SKM-1 (cell line): ENCODE measurements around the gene RAI2.

Source experiments
- DNase-seq: peaks from one replicate; lab custom pipeline; 2025; ENCODE audit not compliant: unreplicated experiment; lab: John Stamatoyannopoulos, UW

RAI2 gene

DNA sequence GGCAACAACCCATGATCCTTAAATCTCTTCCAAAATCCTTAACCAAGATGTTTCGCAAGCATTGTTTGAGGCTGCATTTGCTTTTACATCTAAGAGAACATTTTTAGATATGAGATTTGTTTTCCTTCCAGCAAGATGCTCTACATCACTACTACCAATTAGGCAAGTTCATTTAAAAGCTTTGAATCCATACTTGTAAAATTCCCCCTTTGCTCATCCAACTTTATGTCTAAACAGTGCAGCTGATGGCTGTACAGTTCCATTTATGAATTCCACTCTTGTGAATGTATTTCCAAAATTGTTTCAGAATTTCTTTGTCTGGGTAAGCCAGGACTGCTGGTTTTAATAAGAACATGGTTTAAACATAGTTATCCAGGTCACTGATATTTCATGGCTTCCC lies 31.5 kb downstream of the RAI2 start:
- DNase-seq, result no peak

DNA sequence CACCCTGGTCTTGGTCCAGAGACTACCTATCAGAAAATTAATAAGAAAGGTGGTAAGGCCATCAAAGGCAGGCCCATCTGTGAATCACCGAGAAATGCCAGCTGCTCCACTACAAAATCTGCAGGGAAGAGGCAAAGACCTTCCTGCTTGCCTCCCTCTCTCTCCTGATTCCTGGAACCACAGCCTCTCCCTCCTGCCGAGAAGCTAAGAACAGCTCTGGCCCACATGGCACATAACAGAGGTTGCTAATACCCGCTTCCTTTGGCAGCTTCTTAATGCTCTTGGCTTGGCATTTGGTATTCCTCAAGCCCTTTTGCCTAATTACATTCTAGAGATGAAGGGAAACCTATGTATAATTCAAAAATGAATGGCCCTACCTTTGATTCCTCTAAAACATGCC lies 32.9 kb downstream of the RAI2 start:
- no peak for DNase-seq

DNA sequence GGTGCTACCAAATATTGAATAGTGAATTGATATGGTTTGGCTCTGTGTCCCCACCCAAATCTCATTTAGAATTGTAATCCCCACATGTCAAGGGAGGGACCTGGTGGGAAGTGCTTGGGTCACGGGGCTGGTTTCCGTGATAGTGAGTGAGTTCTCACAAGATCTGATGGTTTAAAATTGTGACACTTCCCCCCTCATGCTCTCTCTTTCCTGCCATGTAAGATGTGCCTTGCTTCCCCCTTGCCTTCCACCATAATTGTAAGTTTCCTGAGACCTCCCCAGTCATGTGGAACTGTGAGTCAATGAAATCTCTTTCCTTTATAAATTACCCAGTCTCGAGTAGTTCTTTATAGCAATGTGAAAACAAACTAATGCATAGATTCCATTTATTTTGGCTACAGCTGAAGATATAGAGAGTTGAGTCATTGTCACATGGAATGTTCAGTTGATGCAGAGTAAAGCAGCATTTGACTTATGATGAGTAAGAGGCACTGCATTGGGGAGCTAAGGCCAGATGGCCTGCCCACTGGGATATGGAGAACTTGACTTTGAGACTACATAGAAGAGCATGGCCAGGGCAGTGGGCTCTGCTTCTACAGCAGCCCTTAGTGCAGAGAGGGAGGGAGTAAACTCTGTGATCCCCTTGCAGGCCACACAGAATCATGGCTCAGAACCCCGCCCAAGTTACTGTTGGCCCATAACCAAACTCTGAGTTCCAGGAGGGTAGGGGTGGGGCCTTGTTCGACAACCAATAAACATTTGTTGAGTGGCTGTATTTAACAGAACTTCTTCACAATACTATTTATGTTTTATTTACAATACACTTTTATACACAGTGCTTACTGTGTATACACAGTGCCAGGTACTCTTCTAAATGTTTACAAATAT lies 34.2 kb downstream of the RAI2 start:
- DNase-seq, result no peak

DNA sequence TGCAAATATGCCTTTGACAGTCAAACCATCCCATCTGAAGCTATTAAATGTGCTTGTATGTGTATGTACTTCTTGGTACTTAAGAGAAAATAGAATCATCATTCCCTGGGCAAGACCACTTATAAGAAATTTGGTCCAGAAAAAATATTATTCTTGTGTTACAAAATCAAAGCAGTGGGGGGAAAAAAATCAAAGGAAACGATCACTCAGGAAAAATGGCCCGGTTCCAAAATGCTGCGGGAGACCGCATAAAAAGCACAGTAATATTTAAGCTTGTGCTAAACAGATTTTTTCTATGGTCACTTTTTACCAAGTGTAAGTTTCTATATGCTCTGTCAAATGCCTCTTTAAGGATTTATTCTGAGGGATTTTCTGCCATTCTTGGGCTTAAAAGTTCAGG lies 36.1 kb downstream of the RAI2 start:
- DNase-seq, result no peak

DNA sequence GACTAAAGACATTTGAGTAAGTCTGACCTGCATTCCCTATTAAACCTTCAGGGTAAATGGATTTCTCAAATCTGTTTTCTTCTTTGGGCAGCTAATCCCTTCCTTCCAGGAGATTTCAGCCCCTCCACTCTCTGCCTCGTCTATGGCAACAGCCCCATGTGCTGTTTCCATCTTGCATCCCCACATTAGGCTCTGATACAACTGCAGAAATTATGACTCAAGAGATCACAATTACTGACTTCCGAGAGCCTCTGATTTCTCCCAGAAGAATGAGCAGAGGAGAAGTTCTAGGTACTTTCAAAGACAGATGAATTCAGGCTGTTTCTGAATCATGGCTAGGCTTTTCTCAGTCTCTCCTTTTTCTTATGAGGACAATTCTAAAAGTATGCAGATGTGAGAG lies 38.7 kb downstream of the RAI2 start:
- DNase-seq, result no peak

DNA sequence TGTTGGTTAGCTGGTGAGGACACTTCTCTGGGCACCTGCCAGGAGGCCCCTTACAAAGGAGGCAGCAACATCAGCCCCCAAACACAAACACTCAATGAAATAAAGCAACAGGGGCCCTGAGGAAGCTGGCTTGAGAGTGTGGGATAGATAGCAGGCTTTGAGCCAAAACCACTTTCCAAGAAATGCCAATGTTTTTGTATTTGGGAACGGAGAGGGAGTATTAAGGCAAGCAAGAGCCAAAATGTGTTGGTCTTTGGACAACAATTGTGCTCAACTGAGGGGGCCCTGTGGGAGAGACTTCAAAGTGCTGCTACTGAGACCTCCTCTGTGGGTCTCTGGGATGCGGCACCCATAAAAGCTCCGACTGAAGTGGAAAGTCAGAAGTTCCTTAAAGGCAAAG lies 41.0 kb downstream of the RAI2 start:
- no peak for DNase-seq

DNA sequence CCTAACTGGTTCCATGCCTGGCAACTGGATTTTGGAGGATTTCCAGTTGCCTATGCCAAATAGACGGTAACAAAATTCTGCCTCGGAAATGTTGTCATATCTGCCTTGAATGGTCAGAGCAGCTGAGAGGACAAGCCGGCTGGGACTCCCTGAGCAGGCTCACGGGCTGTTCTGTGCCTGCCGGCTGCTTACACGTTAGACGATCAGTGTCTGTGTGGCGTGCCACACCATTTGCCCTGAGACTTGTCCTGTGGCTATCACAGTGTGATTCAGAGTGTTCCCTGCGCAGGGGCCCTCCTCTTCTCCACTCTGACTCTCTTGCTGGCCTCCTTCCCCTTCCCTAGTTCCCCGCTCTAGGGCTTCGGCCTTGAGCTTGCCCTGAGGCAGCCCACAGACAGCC lies 42.4 kb downstream of the RAI2 start:
- DNase-seq, result no peak

DNA sequence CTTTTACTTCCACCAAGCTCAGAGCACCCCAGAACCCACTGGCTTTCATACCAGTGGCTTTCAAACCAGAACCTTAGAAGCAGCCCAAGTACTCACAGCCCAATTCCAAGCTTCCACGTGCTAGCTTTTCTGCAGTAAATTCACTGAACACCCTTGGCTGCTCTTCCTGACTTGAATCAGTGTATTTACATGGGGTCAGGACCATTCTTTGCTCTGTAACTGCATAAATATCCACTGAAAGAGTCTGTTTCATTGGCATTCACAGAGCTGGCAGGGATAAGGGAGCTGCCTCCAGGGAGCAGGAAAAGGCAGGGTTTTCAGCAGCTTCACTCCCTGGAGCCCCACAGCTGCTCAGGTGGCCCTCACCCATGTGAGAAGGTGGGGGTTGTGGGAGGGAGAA lies 43.8 kb downstream of the RAI2 start:
- DNase-seq, result no peak

DNA sequence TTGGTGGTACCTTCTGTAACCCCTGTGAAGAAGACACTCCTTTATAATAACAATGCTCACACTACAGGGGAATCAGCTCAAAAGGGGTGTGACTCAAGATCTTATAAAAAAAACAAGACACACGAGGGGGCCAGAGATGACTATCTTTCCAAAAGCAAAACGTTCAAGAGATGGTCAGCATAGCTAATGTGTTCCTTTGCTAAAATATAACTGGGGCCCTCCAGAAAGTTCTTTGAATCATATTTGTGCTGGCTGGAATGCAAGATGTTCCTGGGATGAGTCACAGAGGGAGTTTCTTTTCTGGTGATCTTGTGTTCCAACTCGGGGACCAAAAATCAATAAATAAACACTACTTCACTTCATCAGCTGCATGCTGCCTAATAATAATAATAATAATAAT lies 46.5 kb downstream of the RAI2 start:
- DNase-seq, result no peak

DNA sequence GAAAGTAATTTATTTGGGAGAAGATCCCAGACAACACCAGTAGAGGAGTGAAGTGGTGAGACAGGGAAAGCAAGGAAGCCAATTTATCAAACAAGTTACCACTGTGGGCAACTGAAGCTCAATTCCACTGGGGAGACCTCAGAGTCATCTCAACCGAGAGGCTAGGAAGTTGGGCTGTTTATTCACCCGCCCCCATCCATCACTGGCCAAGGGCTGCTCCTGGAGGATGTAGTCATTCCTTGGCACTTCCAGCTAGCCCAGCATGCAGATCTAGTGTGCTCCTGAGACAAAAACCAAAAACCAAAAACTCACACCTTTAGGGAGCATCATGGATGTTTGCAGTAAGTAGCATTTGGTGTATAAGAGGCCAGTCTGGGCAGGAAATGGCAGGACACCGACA lies 47.0 kb downstream of the RAI2 start:
- no peak for DNase-seq

DNA sequence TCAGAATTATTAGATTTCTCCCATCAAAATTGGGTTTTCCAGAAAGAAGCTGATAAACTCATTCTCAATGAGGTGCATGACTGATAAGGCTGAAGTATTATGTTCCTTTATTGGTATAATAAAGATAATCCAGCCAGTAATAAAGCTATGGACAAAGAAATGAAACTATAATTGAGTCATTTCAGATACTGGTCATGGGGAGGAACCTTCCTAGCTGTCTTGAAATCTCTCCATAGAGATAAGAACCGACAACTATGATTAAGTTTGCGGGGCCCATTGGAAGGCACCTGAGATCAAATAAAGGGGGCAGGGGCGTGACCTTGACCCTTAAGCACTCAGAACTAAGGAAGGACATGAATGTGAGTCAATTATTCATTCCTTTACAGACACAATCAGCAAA lies 47.8 kb downstream of the RAI2 start:
- DNase-seq, result no peak

DNA sequence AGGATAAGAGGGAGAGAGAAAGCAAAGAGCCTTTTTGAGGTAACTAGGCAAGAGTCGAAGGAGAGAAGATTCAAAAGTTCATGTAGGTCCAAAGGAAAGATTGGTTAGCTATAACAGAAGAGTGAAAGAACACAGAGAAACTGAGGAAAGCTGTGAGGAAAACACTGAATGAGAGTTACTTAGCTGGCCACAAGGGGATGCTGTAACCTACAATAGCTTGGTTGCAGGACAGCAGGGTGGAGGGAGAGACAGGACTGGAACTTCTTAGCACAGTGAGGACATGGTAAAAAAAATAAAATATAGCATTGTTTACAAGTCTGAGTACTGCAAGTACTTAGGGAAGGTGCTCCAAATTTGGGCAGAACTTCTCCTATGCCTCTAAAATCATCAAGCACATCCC lies 48.3 kb downstream of the RAI2 start:
- DNase-seq, result no peak

DNA sequence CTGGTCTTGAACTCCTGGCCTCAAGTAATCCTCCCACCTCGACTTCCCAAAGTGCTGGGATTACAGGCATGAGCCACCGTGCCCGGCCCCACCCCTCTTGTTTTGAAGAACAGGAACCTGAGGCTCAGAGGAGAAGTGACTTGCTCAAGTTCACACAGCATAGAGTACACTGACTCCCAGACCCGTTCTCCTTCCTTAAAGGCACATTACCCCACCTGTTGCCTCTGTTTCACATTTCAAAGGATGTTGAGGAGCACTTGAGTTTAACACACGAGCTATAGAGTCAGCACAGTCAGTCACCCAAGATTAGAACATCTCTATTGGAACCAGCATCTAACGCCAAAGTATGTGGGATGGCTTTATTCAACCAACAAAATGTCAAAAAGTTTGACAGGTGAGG lies 51.1 kb downstream of the RAI2 start:
- DNase-seq, result no peak

DNA sequence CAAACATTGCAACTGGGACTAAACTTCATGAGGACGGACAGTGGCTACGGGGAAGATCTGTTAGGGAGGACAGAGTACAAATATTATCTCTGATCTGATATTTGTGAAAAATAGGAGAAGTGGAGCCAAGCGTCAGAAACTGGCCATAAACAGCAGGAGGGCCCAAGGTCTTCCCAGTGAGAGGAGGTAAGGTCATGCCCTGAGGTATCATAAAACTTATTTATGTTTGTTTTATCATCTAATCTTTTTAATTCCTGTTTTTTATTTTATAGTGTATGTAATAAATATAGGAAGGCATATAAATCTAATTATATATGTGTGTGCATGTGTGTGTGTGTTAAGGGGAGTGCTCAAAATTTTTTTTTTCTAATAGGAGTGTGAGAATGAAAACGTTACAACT lies 51.8 kb downstream of the RAI2 start:
- no peak for DNase-seq

DNA sequence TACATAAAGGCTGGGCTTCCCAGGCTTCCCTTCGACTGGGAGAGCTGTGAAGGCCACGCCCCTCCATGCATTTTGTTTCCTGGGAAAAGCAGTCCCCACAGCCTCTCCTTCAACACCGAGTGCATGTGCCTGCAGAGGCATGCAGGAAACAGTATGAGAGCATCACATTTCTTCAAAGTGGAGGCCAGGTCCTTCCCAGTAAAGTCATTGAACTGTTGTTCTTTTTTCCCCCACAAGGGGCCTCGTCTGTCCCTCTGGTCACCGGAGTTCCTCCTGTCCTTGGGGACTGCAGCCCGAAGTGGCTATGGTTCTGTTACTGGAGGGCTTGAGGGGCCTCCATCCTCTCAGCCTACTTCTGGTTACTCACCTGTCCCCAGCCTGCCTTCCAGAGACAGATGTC lies 56.0 kb downstream of the RAI2 start:
- DNase-seq, result no peak

DNA sequence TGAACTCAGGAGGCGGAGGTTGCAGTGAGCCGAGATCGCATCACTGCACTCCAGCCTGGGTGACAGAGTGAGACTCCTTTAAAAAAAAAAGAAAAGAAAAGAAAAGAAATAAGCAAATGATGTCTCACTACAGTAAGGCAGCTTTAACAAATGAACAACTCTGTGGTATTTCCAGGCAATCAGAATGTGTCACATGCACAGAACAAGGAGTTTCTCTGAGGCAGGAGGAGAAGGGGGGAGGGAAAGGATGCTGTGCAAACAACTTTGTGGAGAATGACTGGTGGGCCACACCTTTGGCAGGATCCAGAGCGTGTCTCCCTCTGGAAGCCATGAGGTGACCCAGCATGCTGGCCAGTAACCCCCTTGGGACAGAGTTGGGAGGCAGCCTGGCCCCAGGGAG lies 57.6 kb downstream of the RAI2 start:
- no peak for DNase-seq

DNA sequence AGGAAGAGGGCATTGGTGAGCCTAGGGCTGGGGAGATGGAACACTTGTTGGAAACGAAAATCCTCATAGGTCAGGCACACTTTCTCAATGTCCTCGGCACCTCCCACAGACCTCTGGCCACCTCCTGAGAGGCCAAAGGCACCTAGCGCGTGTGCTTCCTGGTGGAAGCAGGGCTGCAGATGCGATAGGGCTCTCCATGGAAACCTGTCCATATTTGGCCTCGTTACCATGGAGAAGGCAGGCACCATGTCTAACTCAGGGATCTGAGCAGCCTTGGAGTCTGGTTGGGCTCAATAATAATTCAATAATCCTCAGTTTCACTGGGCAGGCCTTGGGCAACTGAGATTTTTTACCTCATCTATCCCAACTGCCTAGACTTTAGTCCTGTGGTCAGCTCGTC lies 58.3 kb downstream of the RAI2 start:
- no peak for DNase-seq

DNA sequence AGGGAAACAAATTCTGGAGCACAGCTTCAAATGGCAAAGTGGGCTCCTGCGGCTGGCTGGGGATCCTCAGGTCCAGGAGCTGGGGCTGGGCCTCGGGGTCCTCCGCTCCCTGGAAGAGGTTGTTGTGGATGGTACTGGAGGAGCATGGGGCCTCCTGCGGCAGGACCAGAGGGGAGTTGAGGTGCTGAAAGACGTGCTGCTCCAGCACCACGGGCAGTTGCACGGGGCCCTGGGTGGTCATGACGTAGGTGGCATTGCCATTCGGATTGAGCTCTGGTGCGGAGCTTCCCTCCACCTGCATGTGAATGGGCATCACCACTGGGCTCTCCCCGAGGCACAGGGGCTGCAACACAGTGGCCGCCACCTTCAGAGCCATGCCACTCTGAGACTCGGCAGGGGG lies 59.7 kb downstream of the RAI2 start:
- DNase-seq, result no peak

DNA sequence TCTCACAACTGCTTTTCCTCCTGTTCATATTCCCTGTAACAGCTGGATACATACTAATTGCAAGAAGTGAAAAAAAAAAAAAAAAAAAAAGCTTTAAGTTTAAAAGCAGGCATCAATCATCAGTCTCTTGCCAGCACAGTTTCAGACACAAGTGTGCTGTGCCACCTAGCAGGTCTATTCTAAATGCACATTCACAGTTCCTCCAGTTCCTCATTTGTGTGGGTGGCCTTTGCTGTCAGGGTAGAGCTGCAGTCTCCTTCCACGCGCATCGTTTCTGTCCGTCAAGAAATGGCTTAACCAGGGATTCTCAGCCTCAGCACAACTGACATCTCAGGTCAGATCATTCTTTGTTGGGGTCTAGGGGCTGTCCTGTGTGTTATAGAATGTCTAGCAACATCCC lies 62.2 kb downstream of the RAI2 start:
- DNase-seq, result no peak

DNA sequence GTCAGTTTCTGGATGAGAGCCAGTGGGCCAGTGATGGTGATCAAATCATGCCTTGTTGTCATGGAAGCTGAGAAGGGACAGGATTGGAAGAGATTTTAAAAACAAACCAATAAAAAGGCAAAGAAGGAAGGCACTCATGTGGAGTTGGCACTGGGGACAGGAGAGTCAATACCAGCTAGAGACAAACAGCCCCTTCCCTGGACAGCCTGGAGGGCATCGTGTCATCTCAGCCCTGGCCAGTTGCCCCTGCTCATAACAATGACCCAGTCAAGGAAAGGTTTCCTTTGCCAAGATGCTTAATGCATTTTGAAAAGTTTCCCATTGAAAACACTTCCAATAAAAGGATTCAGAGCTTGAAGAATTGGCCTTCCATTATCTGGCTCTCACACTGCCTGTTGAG lies 68.3 kb downstream of the RAI2 start:
- no peak for DNase-seq

DNA sequence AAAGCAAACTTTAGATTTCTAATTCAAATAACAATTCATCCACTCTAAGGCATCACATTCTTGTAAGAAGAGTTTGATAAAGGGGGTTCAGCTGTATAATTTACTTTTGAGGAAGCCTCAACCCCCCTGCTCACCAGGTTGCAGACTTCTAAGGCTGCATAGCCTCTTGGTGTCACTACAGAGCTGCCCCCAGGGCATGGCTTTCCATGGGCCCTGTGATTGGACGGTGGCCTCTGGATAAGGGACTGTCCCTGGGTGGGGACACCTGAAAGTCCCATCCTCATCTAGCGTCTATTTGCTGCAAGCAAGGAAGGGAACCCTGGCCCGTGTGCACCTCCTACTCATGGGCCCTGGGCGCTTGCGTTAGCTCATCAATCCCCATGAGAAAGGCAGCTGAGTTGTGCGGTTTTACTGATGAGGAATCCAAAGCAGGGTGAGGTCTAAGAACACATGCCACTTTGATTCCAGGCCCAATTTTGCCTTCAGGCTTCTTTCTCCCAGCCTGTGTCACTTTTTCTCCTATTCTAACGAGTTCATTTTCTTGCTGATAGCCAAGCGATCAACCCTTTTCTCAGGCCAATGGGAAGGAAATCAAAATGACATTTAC lies 72.0 kb downstream of the RAI2 start:
- DNase-seq, result no peak

DNA sequence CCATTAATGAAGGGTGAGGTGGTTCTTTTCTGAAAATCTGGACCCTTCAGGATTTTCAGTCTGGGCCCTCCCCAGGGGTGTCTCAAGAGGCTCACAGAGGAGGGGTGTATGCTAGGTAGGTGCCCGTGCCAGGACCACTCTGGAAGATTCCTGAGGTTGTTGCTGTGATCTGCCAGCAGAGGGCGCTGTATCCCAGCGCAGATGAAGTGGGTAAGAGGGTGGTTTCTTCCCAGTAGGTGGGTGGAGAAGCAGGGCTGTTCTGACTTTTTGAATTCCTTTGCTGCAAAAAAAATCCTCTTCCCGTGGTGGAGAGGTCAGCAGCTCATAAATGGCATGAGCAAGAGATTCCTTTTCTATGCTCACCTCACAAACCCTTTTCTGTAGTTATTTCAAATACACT lies 72.7 kb downstream of the RAI2 start:
- no peak for DNase-seq

DNA sequence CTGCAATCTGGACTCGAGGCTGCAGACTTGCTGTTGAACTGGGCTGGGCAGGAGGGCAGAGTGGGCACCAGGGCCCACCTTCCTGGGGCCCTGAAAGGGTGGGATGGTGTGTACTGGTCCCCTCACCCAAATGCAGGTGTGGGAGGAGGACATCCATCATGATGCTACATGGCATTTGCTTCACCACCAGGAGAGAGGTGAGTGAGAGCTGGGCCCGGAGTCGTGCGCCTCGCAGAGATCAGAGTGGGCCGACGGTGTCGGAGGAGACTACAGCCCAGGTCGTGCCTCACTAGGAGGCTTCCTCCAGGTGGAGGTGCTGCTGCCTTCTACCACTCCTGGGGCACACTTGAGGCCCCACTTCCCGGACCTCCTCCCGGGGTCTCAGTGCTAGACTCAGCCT lies 73.5 kb downstream of the RAI2 start:
- DNase-seq, result no peak
